22Rv1 (cell line): ENCODE results near the gene ACTL8.

Source experiments
- CTCF ChIP-seq: fragments of 450-650 bp; IDR thresholded peaks from 2 replicates; pipeline ENCODE4 v1.5.1; 2017; ENCODE audit warnings: mild to moderate bottlenecking
- ZFX ChIP-seq: fragments of 450-650 bp; IDR thresholded peaks from 2 replicates; pipeline ENCODE4 v1.6.1; 2017; ENCODE audit warnings: antibody characterized with exemption, borderline replicate concordance

GRCh38 chr1:17774452-17774851, 19.3 kb downstream of the ACTL8 start:
- TF ChIP-seq CTCF, result no peak
- no peak for TF ChIP-seq ZFX
